Progenitor cell of endocrine pancreas (in vitro differentiated cells): ENCODE results near the gene GART. TPM values are rescaled to one million over a fixed set of nuclear protein-coding genes. Genes with fewer than 3 reads are reported as not detected.
A peak's percentile ranks its signal among the peaks of the same experiment; 100 is the strongest.

Experiments
- DNase-seq: peaks from one replicate; pipeline ENCODE4 v3.0.0; 2021; ENCODE audit warnings: low spot score; ENCODE audit not compliant: unreplicated experiment
- H3K27ac Mint-ChIP-seq: 2 replicates; pipeline ENCODE4 v1.8.0; 2021; ENCODE audit warnings: mild to moderate bottlenecking, moderate library complexity, mixed read lengths
- H3K27me3 Mint-ChIP-seq: 2 replicates; pipeline ENCODE4 v1.8.0; 2021; ENCODE audit warnings: mixed read lengths
- H3K36me3 Mint-ChIP-seq: 2 replicates; pipeline ENCODE4 v1.8.0; 2022; ENCODE audit warnings: mixed read lengths; ENCODE audit not compliant: insufficient read depth
- H3K4me1 Mint-ChIP-seq: 2 replicates; pipeline ENCODE4 v1.8.0; 2021; ENCODE audit warnings: low read depth, mixed read lengths
- H3K4me3 Mint-ChIP-seq: 2 replicates; pipeline ENCODE4 v1.8.0; 2021; ENCODE audit warnings: low read depth, mild to moderate bottlenecking, moderate library complexity, mixed read lengths
- H3K9me3 Mint-ChIP-seq: 2 replicates; pipeline ENCODE4 v1.8.0; 2021; ENCODE audit warnings: low read depth, mixed read lengths
- CTCF ChIP-seq: fragments of 200-600 bp; sonication (generic); IDR thresholded peaks from one replicate; pipeline ENCODE4 v1.5.0; 2021; ENCODE audit warnings: antibody characterized with exemption, mild to moderate bottlenecking; ENCODE audit not compliant: unreplicated experiment
- total RNA-seq: library from RNA; stranded (reverse); gene quantifications from 2 replicates; pipeline ENCODE4 v1.2.1, GENCODE V29; 2021

Gene GART
- total RNA-seq, 1 donor from 2014 or later, result 100 TPM

- H3K36me3 Mint-ChIP-seq, result peaks cover 8% of the 10 kb centered on the region
- no peaks in the 10 kb centered on the region for H3K27me3 Mint-ChIP-seq
- no peaks in the 10 kb centered on the region for H3K9me3 Mint-ChIP-seq
- peaks cover 29% of the 10 kb centered on the region for H3K4me1 Mint-ChIP-seq
- peak; percentile 56 for DNase-seq
- H3K27ac Mint-ChIP-seq, result peak overlapping the region; percentile 100
- H3K4me3 Mint-ChIP-seq, result peak overlapping the region; percentile 92
- TF ChIP-seq CTCF, result no peak
Measured at GRCh38 chr21:33543505-33544129, 1.7 kb upstream of the GART start.

GRCh38 chr21:33542640-33543504 lies 955 bp upstream of the GART start, which contains the start of gene SON:
TSS of gene SON (plus strand) at chr21:33543038. CDS start at chr21:33543093, 55 bp downstream.
- Mint-ChIP-seq H3K27ac (peak within 1 kb of the TSS; percentile 100), H3K36me3 (peaks cover 7% of the 10 kb centered on the region), H3K4me3 (peak within 1 kb of the TSS; percentile 92), H3K9me3 (no peaks in the 10 kb centered on the region), H3K27me3 (no peaks in the 10 kb centered on the region), H3K4me1 (peaks cover 29% of the 10 kb centered on the region)
- TF ChIP-seq CTCF, result no peak
- DNase-seq, result peak; percentile 95

- no peak for DNase-seq
- Mint-ChIP-seq H3K4me3 (peak overlapping the region; percentile 92), H3K4me1 (peaks cover 29% of the 10 kb centered on the region), H3K27me3 (no peaks in the 10 kb centered on the region), H3K9me3 (no peaks in the 10 kb centered on the region), H3K27ac (peak overlapping the region; percentile 100), H3K36me3 (peaks cover 15% of the 10 kb centered on the region)
- TF ChIP-seq CTCF, result no peak
Measured at GRCh38 chr21:33541105-33541711, 709 bp downstream of the GART start.

GRCh38 chr21:33540711-33541104 lies 1.2 kb downstream of the GART start:
- Mint-ChIP-seq H3K4me3 (peak overlapping the region; percentile 92), H3K27me3 (no peaks in the 10 kb centered on the region), H3K4me1 (peaks cover 27% of the 10 kb centered on the region), H3K9me3 (no peaks in the 10 kb centered on the region), H3K36me3 (peaks cover 13% of the 10 kb centered on the region), H3K27ac (peak overlapping the region; percentile 100)
- no peak for TF ChIP-seq CTCF
- DNase-seq, result no peak

- H3K36me3 Mint-ChIP-seq, result peaks cover 17% of the 10 kb centered on the region
- no peak overlapping the region for H3K4me3 Mint-ChIP-seq
- H3K9me3 Mint-ChIP-seq, result no peaks in the 10 kb centered on the region
- H3K4me1 Mint-ChIP-seq, result peaks cover 21% of the 10 kb centered on the region
- no peaks in the 10 kb centered on the region for H3K27me3 Mint-ChIP-seq
- H3K27ac Mint-ChIP-seq, result no peak overlapping the region
- TF ChIP-seq CTCF, result no peak
- no peak for DNase-seq
Measured at GRCh38 chr21:33539616-33540015, 2.3 kb downstream of the GART start.
